ENCODE results near the gene ARHGAP8. TPM values are rescaled to one million over a fixed set of nuclear protein-coding genes. Genes with fewer than 3 reads are reported as not detected.

ARHGAP8 gene
- total RNA-seq, 3 donors from 2014 or later (not counting 1 experiment from before 2014, with no cell fraction given), result 23.6 to 32.6 (median 26.5) TPM

DNA sequence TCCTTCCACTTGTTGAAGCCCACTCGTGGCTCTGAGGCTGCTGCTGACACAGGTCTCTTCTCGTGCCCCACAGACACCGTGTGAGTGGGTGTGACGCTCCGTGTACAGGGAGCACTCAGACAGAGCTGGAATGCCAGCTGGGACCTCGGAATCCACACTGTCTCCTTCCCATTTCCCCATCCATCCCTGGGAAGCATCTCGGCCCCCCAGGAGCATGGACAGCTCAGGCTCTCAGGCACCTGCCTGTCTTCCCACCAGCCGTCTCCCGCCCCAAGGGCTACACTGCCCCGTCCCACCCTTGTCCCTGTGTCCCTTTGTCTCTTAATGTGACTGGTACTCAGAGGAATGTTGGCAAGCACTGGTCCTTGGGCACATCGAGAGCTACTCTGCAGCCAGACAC, 63.8 kb downstream of the ARHGAP8 start:
- Mint-ChIP-seq H3K27me3 (ENCODE audit: low read depth in 2 of 2) (no peaks in the 10 kb centered on the region), H3K9me3 (no peaks in the 10 kb centered on the region), H3K4me1 (no peaks in the 10 kb centered on the region), H3K36me3 (no peaks in the 10 kb centered on the region), H3K27ac (no peak overlapping the region), H3K4me3 (no peak overlapping the region)
- TF ChIP-seq, protein P1, sequence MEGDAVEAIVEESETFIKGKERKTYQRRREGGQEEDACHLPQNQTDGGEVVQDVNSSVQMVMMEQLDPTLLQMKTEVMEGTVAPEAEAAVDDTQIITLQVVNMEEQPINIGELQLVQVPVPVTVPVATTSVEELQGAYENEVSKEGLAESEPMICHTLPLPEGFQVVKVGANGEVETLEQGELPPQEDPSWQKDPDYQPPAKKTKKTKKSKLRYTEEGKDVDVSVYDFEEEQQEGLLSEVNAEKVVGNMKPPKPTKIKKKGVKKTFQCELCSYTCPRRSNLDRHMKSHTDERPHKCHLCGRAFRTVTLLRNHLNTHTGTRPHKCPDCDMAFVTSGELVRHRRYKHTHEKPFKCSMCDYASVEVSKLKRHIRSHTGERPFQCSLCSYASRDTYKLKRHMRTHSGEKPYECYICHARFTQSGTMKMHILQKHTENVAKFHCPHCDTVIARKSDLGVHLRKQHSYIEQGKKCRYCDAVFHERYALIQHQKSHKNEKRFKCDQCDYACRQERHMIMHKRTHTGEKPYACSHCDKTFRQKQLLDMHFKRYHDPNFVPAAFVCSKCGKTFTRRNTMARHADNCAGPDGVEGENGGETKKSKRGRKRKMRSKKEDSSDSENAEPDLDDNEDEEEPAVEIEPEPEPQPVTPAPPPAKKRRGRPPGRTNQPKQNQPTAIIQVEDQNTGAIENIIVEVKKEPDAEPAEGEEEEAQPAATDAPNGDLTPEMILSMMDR (IDR thresholded peaks at IDR 0.05), result no peak
- Histone ChIP-seq H3K4me1 (ENCODE audit: control insufficient read depth, insufficient read depth, low read length) (peaks cover 5% of the 10 kb centered on the region), H3K9me3 (ENCODE audit: control insufficient read depth, insufficient read depth, low read length) (no peaks in the 10 kb centered on the region), H3K27me3 (ENCODE audit: control insufficient read depth, insufficient read depth, low read length) (no peaks in the 10 kb centered on the region), H3K27ac (ENCODE audit: low read length) (no peak overlapping the region), H3K36me3 (ENCODE audit: control insufficient read depth, insufficient read depth, low read length) (no peaks in the 10 kb centered on the region), H3K4me3 (ENCODE audit: low read length) (no peak overlapping the region)
- ATAC-seq, result no peak
- 80% methylated on average over 11 of the region's 11 CpGs for WGBS (ENCODE audit: insufficient coverage)
- intact Hi-C loops (cut with micrococcal nuclease), result no loop called here
- DNase-seq, result no peak

DNA sequence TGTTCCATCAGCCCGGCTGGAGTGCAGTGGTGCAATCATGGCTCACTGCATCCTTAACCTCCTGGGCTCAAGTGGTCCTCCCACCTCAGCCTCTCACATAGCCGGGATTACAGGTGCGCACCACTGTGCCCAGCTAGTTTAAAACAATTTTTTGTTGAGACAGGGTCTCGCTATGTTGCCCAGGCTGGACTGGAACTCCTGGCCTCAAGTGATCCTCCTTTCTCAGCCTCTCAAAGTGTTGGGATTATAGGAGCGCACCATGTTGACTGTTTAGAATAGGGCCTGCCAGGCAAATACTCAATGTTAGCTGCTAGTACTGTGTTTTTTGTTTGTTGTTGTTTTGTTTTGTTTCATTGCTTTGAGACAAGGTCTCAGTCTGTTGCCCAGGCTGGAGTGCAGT, 66.4 kb downstream of the ARHGAP8 start:
- Histone ChIP-seq H3K27me3 (ENCODE audit: control insufficient read depth, insufficient read depth, low read length) (no peaks in the 10 kb centered on the region), H3K27ac (ENCODE audit: low read length) (no peak overlapping the region), H3K4me1 (ENCODE audit: control insufficient read depth, insufficient read depth, low read length) (peaks cover 5% of the 10 kb centered on the region), H3K4me3 (ENCODE audit: low read length) (no peak overlapping the region), H3K9me3 (ENCODE audit: control insufficient read depth, insufficient read depth, low read length) (no peaks in the 10 kb centered on the region), H3K36me3 (ENCODE audit: control insufficient read depth, insufficient read depth, low read length) (no peaks in the 10 kb centered on the region)
- no peak for DNase-seq
- ATAC-seq, result no peak
- Mint-ChIP-seq H3K27ac (no peak overlapping the region), H3K4me3 (no peak overlapping the region), H3K4me1 (no peaks in the 10 kb centered on the region), H3K27me3 (ENCODE audit: low read depth in 2 of 2) (no peaks in the 10 kb centered on the region), H3K9me3 (no peaks in the 10 kb centered on the region), H3K36me3 (no peaks in the 10 kb centered on the region)
- TF ChIP-seq, protein P1 (IDR thresholded peaks at IDR 0.05), result no peak
- intact Hi-C loops (cut with micrococcal nuclease), result no loop called here
- 91% methylated on average over 5 of the region's 5 CpGs for WGBS (ENCODE audit: insufficient coverage)

DNA sequence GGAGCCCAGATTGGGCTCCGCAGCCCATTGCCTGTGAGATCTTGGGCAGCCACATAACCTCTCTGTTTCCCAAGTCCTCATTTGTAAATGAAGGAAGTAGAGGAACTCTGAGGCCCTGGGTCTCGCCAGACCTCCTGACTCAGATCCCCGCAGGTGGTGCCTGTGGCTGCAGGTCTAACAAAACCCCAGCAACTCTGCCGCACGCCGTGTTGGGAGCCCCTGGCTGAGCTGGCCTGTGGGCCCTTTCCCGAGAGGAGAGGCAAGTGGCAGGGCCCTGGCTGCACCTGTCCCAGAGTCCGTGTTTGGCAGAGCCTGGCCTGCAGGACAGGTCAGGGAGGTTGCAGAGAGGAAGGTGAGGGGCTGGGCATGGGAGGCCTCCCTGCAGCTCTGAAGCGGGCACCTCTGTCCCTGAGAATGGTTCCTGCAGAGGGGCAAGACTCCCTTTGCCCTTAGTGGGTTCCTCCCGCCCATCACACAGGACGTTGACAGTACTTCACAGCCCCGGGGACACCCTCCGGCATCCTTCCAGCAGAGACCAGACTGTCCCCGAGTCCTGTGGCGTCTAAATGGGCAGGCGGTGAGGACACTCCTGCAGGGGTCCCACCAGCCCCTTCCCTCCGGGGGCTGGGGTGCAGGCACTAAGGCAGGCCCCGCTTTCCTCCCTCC, 67.7 kb downstream of the ARHGAP8 start:
- Mint-ChIP-seq H3K9me3 (no peaks in the 10 kb centered on the region), H3K4me1 (no peaks in the 10 kb centered on the region), H3K4me3 (no peak overlapping the region), H3K27ac (no peak overlapping the region), H3K27me3 (ENCODE audit: low read depth in 2 of 2) (no peaks in the 10 kb centered on the region), H3K36me3 (no peaks in the 10 kb centered on the region)
- TF ChIP-seq, protein P1 (IDR thresholded peaks at IDR 0.05), result no peak
- Histone ChIP-seq H3K27ac (ENCODE audit: low read length) (no peak overlapping the region), H3K4me1 (ENCODE audit: control insufficient read depth, insufficient read depth, low read length) (peaks cover 5% of the 10 kb centered on the region), H3K4me3 (ENCODE audit: low read length) (no peak overlapping the region), H3K27me3 (ENCODE audit: control insufficient read depth, insufficient read depth, low read length) (no peaks in the 10 kb centered on the region), H3K9me3 (ENCODE audit: control insufficient read depth, insufficient read depth, low read length) (no peaks in the 10 kb centered on the region), H3K36me3 (ENCODE audit: control insufficient read depth, insufficient read depth, low read length) (no peaks in the 10 kb centered on the region)
- DNase-seq, result no peak
- intact Hi-C loops (cut with micrococcal nuclease), result no loop called here
- WGBS (ENCODE audit: insufficient coverage), result 80% methylated on average over 17 of the region's 18 CpGs
- no peak for ATAC-seq

Measured in natural killer cell (primary cell).